ENCODE data around the gene SART3. TPM values are rescaled to one million over a fixed set of nuclear protein-coding genes. Genes with fewer than 3 reads are reported as not detected.

SART3 gene
- total RNA-seq, 1 donor from 2014 or later: 79.0 TPM

- no peak for TF ChIP-seq EZH2 (IDR thresholded peaks at IDR 0.05)
- no peak for TF ChIP-seq CTCF (IDR thresholded peaks at IDR 0.05)
- no peak for TF ChIP-seq EZH2phosphoT487 (IDR thresholded peaks at IDR 0.05)
- Histone ChIP-seq H3K27ac (no peak overlapping the region), H3K4me3 (no peak overlapping the region), H3K36me3 (no peaks in the 10 kb centered on the region), H3K4me1 (no peaks in the 10 kb centered on the region), H3K27me3 (no peaks in the 10 kb centered on the region), H3K79me2 (ENCODE audit: low read depth) (no peaks in the 10 kb centered on the region), H3K9me3 (ENCODE audit: low read depth) (no peaks in the 10 kb centered on the region), H3K9ac (no peak overlapping the region), H4K20me1 (ENCODE audit: low read depth) (no peaks in the 10 kb centered on the region), H3K4me2 (no peak overlapping the region), H2AFZ (replicated peaks) (no peak overlapping the region), H3F3A (ENCODE audit: low read depth) (no peaks in the 10 kb centered on the region)
- Mint-ChIP-seq H3K4me1 (no peaks in the 10 kb centered on the region), H3K9me3 (peaks cover 5% of the 10 kb centered on the region), H3K27ac (no peak overlapping the region), H3K4me3 (no peak overlapping the region), H3K27me3 (ENCODE audit: insufficient read depth, low read depth) (peaks cover 6% of the 10 kb centered on the region), H3K36me3 (no peaks in the 10 kb centered on the region)
- no peak for DNase-seq (ENCODE audit: low spot score)
Measured at GRCh38 chr12:108482717-108483212, 78.2 kb downstream of the SART3 start.

DNA sequence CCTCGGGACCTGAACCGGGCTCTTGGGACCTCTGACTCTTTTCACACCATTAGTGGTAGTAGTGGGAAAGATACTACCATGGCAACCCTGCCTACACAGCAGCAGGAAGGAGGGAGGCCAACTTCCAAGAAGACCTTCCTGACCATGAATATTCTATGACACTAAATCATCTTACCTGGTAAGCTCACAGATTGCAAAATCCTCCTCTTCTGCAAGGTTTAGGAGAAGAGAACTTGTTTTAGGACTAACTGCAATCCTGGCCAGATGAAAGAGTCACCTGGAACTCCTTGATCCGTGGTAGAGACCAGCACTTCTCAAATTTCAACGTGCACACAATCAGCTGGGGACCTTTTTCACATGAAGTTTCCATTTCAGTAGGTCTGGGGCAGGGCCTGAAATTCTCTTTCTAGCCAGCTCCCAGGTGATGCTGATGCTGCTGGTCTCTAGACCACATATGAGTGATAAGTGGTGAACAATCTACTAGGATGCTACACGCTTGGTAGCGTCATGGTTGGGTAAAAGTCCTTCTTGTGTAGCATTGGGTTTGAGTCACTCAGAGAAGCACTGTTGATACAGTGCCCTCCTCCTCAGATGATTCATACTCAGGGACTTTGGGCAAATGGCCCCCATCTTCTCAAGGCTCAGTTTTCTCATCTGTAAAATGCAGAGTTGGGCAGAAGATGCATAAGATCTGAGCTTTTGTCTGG, 81.5 kb downstream of the SART3 start:
- H3K36me3 ChIP-seq: no peaks in the 10 kb centered on the region
- no peaks in the 10 kb centered on the region for H3K27me3 ChIP-seq
- H3K9me3 ChIP-seq (ENCODE audit: low read depth): no peaks in the 10 kb centered on the region
- no peak for TF ChIP-seq EZH2phosphoT487 (IDR thresholded peaks at IDR 0.05)
- no peak for TF ChIP-seq EZH2 (IDR thresholded peaks at IDR 0.05)
- TF ChIP-seq CTCF (IDR thresholded peaks at IDR 0.05): no peak
- no peak for DNase-seq (ENCODE audit: low spot score)
- H3K4me3 Mint-ChIP-seq: no peak overlapping the region
- H3K4me1 ChIP-seq: no peaks in the 10 kb centered on the region
- H4K20me1 ChIP-seq (ENCODE audit: low read depth): no peaks in the 10 kb centered on the region
- no peak overlapping the region for H3K27ac Mint-ChIP-seq
- H3K79me2 ChIP-seq (ENCODE audit: low read depth): no peaks in the 10 kb centered on the region
- no peaks in the 10 kb centered on the region for H3K9me3 Mint-ChIP-seq
- H3K27me3 Mint-ChIP-seq (ENCODE audit: insufficient read depth, low read depth): peaks cover 8% of the 10 kb centered on the region
- H3K4me3 ChIP-seq: no peak overlapping the region
- no peak overlapping the region for H3K4me2 ChIP-seq
- no peaks in the 10 kb centered on the region for H3F3A ChIP-seq (ENCODE audit: low read depth)
- H3K27ac ChIP-seq: no peak overlapping the region
- H3K4me1 Mint-ChIP-seq: no peaks in the 10 kb centered on the region
- H3K36me3 Mint-ChIP-seq: no peaks in the 10 kb centered on the region
- H2AFZ ChIP-seq (replicated peaks): no peak overlapping the region
- H3K9ac ChIP-seq: no peak overlapping the region

DNA sequence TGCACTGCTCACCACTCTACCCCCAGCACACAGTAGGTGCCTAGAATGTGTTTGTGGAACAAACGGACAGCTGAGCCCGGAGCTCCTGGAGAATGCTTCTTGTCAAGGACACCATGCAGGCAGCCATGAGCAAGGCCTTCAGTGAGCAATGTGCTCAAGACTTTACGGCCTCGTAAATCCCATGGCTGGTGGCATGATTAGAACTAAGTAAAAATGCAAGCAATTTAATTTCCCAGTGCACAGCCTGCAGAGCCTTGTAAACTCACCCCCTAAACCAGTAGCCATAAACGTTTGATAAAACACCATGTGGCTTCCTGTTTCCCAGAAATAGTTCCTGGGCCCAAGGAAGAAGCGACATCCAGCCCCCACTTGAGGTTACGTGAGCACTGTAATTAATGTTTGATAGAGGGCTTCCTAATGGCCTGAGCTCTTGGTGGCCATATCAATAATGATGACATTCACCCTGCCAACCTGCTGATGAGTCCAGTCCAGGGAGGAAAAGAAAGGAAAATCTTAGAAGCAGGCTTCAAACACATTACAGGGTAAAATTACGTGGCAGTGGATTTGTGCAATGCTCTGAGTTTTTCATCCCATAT, 82.3 kb downstream of the SART3 start:
- H3K4me1 ChIP-seq: no peaks in the 10 kb centered on the region
- H3K4me2 ChIP-seq: no peak overlapping the region
- H3K27me3 ChIP-seq: no peaks in the 10 kb centered on the region
- Mint-ChIP-seq H3K4me3 (no peak overlapping the region), H3K36me3 (no peaks in the 10 kb centered on the region), H3K4me1 (no peaks in the 10 kb centered on the region), H3K9me3 (no peaks in the 10 kb centered on the region), H3K27ac (no peak overlapping the region), H3K27me3 (ENCODE audit: insufficient read depth, low read depth) (peaks cover 8% of the 10 kb centered on the region)
- H3K36me3 ChIP-seq: no peaks in the 10 kb centered on the region
- no peak overlapping the region for H3K27ac ChIP-seq
- no peak for DNase-seq (ENCODE audit: low spot score)
- H4K20me1 ChIP-seq (ENCODE audit: low read depth): no peaks in the 10 kb centered on the region
- H3F3A ChIP-seq (ENCODE audit: low read depth): no peaks in the 10 kb centered on the region
- H3K9ac ChIP-seq: no peak overlapping the region
- no peak for TF ChIP-seq CTCF (IDR thresholded peaks at IDR 0.05)
- TF ChIP-seq EZH2phosphoT487 (IDR thresholded peaks at IDR 0.05): no peak
- no peak for TF ChIP-seq EZH2 (IDR thresholded peaks at IDR 0.05)
- H3K79me2 ChIP-seq (ENCODE audit: low read depth): no peaks in the 10 kb centered on the region
- no peaks in the 10 kb centered on the region for H3K9me3 ChIP-seq (ENCODE audit: low read depth)
- no peak overlapping the region for H2AFZ ChIP-seq (replicated peaks)
- H3K4me3 ChIP-seq: no peak overlapping the region

Measured in neural progenitor cell (in vitro differentiated cells).